ENCODE results near the gene GOLGA8Q. TPM values are rescaled to one million over a fixed set of nuclear protein-coding genes. Genes with fewer than 3 reads are reported as not detected.

The GOLGA8Q gene
- total and polyA plus RNA-seq, 2 donors (not counting 1 experiment from before 2014, with no cell fraction given) = 0.22 to 0.33 TPM

Other genes starting within 250 kb of the GOLGA8Q start
- 0.26 and 0.66 TPM in 2 replicates for gene CHRFAM7A, start 158.5 kb upstream of the GOLGA8Q start, total RNA-seq
- gene CHRFAM7A, start 158.5 kb upstream of the GOLGA8Q start, polyA plus RNA-seq = 0.29 and 1.6 TPM in 2 replicates
- 1.3 and 1.8 TPM in 2 replicates for gene GOLGA8R, start 137.8 kb upstream of the GOLGA8Q start, total RNA-seq
- gene GOLGA8R, start 137.8 kb upstream of the GOLGA8Q start, polyA plus RNA-seq = 0.28 and 0.65 TPM in 2 replicates
- under 0.01 and 0.50 TPM in 2 replicates for gene GOLGA8H, start 52.0 kb downstream of the GOLGA8Q start, total RNA-seq
- gene GOLGA8H, start 52.0 kb downstream of the GOLGA8Q start, polyA plus RNA-seq = 0.05 and 0.18 TPM in 2 replicates